Mucosa of descending colon (tissue), 3 donors: ENCODE measurements around the gene CTAGE8. TPM values are rescaled to one million over a fixed set of nuclear protein-coding genes. Genes with fewer than 3 reads are reported as not detected.
A peak's percentile ranks its signal among the peaks of the same experiment; 100 is the strongest.
"Not testable (repeated sequence)": the region's sequence is repeated elsewhere in the genome, so short reads cannot be mapped to it uniquely, and the experiment has no call there.

ENCODE experiments used
- ATAC-seq: fragments of 200-7000 bp; cut with Tn5 transposase; one replicate; pipeline ENCODE4 v1.9.1; 2020; ENCODE audit warnings: mild to moderate bottlenecking, moderate library complexity
- DNase-seq, 3 donors: peaks; one replicate each; pipeline ENCODE4 v3.0.0-alpha.2; 2020
- H3K36me3 ChIP-seq: fragments of 200-600 bp; one replicate; pipeline ENCODE4 v1.8.0; 2021; ENCODE audit warnings: low read depth, mild to moderate bottlenecking
- H3K4me1 ChIP-seq: fragments of 200-600 bp; one replicate; pipeline ENCODE4 v1.8.0; 2021; ENCODE audit warnings: low read depth, mild to moderate bottlenecking
- H3K4me3 ChIP-seq: fragments of 200-600 bp; one replicate; pipeline ENCODE4 v1.8.0; 2021; ENCODE audit warnings: mild to moderate bottlenecking
- H3K9me3 ChIP-seq: fragments of 200-600 bp; one replicate; pipeline ENCODE4 v1.8.0; 2021; ENCODE audit warnings: mild to moderate bottlenecking
- intact Hi-C, 2 donors: fragments of 100-400 bp; cut with DNase I in 1 of 2; cut with micrococcal nuclease in 1 of 2; formaldehyde crosslinking; loops; one replicate each; pipeline versions ENCODE4 v1.11.0 to v1.11.1; 2022; cut with DNase I, micrococcal nuclease
- total RNA-seq, 3 donors: library from RNA; stranded (reverse); fragmentation: NEBNext Ultra II Directional in 2 of 3; extraction: Animal tissue kit (Norgen Biotek cat#: 25700) in 2 of 3; gene quantifications; one replicate each; pipeline versions ENCODE4 v1.2.1 to v1.2.4, GENCODE V29; 2021 to 2023
- donor health status: DM: no; HTN: no; CAD: no; lungs with moderate emphysema.
- donor health status: DM: no; HTN: no; CAD: no.
- donor health status: DM: no; HTN: yes; CAD: no.

The CTAGE8 gene
- total RNA-seq, 3 donors from 2014 or later: 1.7 to 13.8 (median 4.0) TPM

DNA sequence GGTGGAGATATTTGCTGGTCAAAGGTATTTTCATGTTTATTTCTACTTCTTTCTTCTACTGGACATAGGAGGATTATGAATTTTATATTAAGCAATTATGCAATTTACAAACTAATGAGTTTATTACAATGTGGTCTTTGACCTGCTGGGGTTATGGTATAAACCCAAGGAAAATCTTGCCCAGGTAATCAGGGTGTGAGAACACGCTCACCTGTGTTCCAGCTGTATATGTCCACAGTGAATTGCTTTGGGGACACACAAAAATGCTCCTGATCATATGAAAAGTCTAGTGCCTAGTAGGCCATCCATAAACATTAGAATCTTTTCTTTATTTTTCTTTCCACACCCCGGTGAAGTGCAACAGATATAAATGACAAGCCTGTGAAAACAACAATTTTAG lies 29.7 kb downstream of the CTAGE8 start, which contains the start of gene OR2A42:
Gene OR2A42, minus strand, starts transcription at position 241 of the 400 bp plus-strand sequence. CDS start 6,762 bp downstream, outside the sequence.
- H3K4me1 ChIP-seq, H3K4me3 ChIP-seq, H3K9me3 ChIP-seq, ATAC-seq, H3K36me3 ChIP-seq, DNase-seq, intact Hi-C loops: not testable (repeated sequence)

DNA sequence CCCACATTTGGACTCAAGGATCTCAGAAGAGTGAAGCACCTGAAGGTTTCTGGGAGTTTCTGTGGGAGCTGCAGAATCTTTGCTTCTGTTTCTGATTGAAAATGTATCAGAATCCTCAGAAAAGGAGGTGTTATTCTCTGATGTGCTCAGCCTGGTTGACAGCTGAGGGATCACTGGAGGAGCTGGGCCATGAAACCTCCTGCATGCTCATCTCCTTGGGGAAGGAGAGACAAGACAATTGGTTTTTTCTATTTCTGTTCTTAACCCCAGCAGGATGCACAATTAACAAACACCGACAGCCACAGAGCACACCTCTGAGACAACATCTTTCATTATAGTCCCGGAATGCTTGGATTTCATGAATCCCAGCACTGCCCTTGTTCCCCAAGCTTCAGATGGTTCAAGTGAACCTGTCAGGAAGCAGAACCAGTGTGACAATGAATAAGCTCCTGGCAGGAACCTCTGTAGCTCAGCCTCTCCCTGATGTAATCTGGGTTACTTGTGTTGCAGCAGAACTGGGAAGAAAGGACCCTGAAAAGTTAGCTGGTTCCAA lies 30.5 kb downstream of the CTAGE8 start:
- H3K9me3 ChIP-seq, H3K4me3 ChIP-seq, ATAC-seq, H3K36me3 ChIP-seq, intact Hi-C loops, H3K4me1 ChIP-seq: not testable (repeated sequence)
- DNase-seq: peak in 1 of 3 donors; percentile 3

DNA sequence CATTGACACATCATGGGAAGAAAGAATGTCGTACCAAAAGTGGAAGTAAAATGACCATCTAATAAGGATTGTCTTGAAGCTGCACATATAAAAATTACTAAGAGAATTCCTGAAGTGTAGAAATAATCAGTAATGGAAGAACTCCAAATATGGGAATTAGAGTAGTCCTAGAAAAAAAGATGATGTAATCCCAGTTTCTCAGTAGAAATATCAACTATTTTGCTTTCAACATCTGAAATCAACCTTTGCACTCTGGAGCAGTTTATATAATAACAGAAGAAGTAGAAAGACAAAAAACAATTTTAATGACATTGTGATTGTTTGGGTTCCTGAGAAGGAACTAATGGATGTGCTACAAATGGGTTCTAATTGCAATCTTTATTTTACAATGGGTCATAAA lies 36.0 kb downstream of the CTAGE8 start:
- DNase-seq: not testable (repeated sequence)

GRCh38 chr7:144231027-144231426 lies 38.1 kb downstream of the CTAGE8 start:
- intact Hi-C loops, ATAC-seq, DNase-seq, H3K4me1 ChIP-seq, H3K4me3 ChIP-seq, H3K36me3 ChIP-seq, H3K9me3 ChIP-seq: not testable (repeated sequence)

More for the DNA sequence above, 36.0 kb downstream of the CTAGE8 start:
- ATAC-seq, intact Hi-C loops, H3K4me3 ChIP-seq, H3K9me3 ChIP-seq, H3K4me1 ChIP-seq, H3K36me3 ChIP-seq: not testable (repeated sequence)

- H3K36me3 ChIP-seq, H3K4me3 ChIP-seq, ATAC-seq, intact Hi-C loops, H3K9me3 ChIP-seq, H3K4me1 ChIP-seq: not testable (repeated sequence)
- DNase-seq: peak in 1 of 3 donors; percentile 9
These were observed 40.3 kb downstream of the CTAGE8 start for GRCh38 chr7:144228810-144229209.

DNA sequence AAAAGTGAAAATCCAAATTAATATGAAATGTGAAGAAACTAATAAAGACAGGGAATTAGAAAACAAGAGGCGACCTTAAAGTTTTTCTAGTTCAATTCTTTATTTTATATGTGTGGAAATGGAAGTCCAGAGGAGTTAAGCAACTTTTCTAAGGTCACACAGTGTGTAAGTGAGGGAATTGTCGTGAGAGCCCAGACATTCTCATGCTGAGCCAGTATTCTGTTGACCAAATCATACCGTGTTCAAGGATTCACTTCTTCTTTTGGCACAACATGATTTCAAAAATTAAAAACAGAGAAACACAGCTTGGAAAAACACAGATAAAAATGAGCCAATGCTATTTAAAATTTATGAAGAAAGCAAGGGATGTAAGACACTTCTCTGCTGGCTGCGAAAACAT lies 42.2 kb downstream of the CTAGE8 start:
- H3K9me3 ChIP-seq, intact Hi-C loops, DNase-seq, ATAC-seq, H3K36me3 ChIP-seq, H3K4me1 ChIP-seq, H3K4me3 ChIP-seq: not testable (repeated sequence)

DNA sequence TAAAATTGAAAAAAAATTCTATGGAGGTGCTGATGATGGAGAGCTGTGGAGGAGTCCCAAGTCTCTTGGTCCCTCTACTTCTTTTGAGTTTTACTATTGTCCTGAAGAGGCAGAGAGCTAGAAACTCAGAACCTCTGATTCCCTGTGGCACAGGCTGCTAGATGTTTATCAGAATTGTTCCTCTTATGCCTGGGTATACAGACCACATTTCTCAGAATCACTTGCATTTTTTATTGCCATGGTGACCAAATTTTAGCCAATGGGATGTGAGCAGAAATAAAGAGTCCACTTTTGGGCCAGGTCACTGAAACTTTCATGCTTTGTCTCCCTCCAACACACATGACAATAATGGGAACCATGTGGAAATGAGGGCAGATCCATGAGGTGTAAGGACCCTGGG lies 45.4 kb downstream of the CTAGE8 start:
- H3K4me3 ChIP-seq, ATAC-seq, H3K36me3 ChIP-seq, H3K9me3 ChIP-seq, intact Hi-C loops, DNase-seq, H3K4me1 ChIP-seq: not testable (repeated sequence)

DNA sequence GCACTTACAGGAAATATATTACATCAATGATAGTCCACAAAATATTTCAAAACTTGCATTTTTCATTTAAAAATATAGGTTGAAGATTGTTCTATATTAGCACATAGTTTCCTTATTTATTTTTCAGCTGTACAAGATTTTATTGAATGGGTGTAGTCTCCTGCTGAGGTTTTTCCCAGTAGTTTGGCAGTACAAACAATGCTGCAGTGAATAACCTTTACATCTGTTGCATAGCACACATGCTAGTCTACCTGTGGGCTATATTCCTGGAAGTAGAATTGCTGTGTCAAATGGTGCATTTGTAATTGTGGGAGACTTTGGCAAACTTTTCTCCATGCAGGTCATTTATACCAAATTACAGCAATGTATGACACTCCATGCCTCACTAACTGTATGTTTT lies 48.6 kb downstream of the CTAGE8 start:
- H3K4me3 ChIP-seq, H3K9me3 ChIP-seq, H3K36me3 ChIP-seq, intact Hi-C loops, H3K4me1 ChIP-seq, DNase-seq: not testable (repeated sequence)
- ATAC-seq: peak; percentile 99

DNA sequence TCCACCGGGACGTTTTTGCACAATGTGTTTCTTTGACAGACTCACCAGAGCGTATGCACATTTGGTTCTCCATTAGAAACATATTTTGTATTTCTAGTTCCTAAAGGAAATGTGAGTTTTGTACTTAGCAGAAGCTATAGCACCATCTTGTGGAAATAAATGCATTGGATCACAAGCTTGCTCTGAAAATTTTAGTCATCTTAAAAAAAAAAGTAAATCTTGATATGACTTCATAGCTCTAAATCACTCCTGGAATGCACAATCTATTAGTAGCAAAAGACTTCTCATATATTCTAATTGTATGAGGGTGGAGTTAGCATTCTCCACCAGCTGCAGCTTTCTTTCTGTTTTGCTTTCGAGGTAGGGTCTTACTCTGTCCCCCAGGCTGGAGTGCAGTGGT lies 49.9 kb downstream of the CTAGE8 start:
- H3K4me1 ChIP-seq, intact Hi-C loops, DNase-seq, H3K4me3 ChIP-seq, H3K9me3 ChIP-seq, H3K36me3 ChIP-seq: not testable (repeated sequence)
- ATAC-seq: peak; percentile 52

- H3K4me1 ChIP-seq, ATAC-seq, H3K9me3 ChIP-seq, H3K4me3 ChIP-seq, H3K36me3 ChIP-seq, intact Hi-C loops: not testable (repeated sequence)
- DNase-seq: peak in 2 of 3 donors; percentile 9 to 19
These were observed 50.5 kb downstream of the CTAGE8 start for GRCh38 chr7:144218581-144218980.

DNA sequence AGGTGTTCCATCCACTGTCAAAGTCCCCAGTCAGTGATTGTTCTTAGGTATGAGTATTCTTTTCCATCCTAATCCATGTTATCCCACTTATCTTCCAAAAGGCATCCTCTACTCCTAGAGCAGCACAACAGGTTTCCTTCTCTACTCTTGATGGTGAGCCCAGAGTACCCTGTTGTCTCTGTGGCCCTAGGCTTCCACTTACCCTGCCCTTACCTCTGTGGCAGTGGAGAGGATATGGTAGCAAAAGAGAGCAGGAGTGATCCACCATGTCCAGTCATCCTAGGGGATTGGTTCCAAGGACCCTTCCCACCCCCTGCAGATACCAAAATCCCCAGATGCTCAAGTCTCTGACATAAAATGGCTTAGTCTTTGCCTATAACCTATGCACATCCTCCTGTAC lies 51.9 kb downstream of the CTAGE8 start:
- H3K36me3 ChIP-seq, ATAC-seq, H3K4me3 ChIP-seq, H3K9me3 ChIP-seq, H3K4me1 ChIP-seq, intact Hi-C loops, DNase-seq: not testable (repeated sequence)

Other genes with a start within 250 kb of the CTAGE8 start
- gene OR2A5, start 220.3 kb downstream of the CTAGE8 start, total RNA-seq: not detected
- gene OR2A25, start 199.5 kb downstream of the CTAGE8 start, total RNA-seq: not detected
- gene OR2A12, start 183.0 kb downstream of the CTAGE8 start, total RNA-seq: not detected
- not detected for gene OR2A2, start 159.7 kb downstream of the CTAGE8 start, total RNA-seq
- gene OR2A14, start 146.1 kb downstream of the CTAGE8 start, total RNA-seq: not detected
- 1 to 10 TPM; 7.3 to 9.5 (median 8.6) TPM for gene CTAGE4, start 85.8 kb downstream of the CTAGE8 start, total RNA-seq
- gene ARHGEF35, start 73.5 kb downstream of the CTAGE8 start, total RNA-seq: 10 to 100 TPM in 2 of 3 donors, under 1 TPM in 1; 0.51 to 62.2 (median 41.7) TPM
- gene OR2A42, start 29.7 kb downstream of the CTAGE8 start, total RNA-seq: under 1 TPM in 1 of 3 donors, not detected in 2; 0.32 TPM
- 10 to 100 TPM; 12.4 to 46.2 (median 16.2) TPM for gene OR2A7, start 4.5 kb downstream of the CTAGE8 start, total RNA-seq
- gene OR2A1, start 43.1 kb upstream of the CTAGE8 start, total RNA-seq: not detected
- 100 to 1,000 TPM in 1 of 3 donors, 10 to 100 TPM in 2; 54.7 to 102 (median 68.9) TPM for gene ARHGEF5, start 86.1 kb upstream of the CTAGE8 start, total RNA-seq
- gene NOBOX, start 134.4 kb upstream of the CTAGE8 start, total RNA-seq: not detected